Heart right ventricle (tissue), 16 donors: ENCODE measurements around the gene TEX36. TPM values are rescaled to one million over a fixed set of nuclear protein-coding genes. Genes with fewer than 3 reads are reported as not detected.
A peak's percentile ranks its signal among the peaks of the same experiment; 100 is the strongest.

ENCODE experiments used
- ATAC-seq, 8 donors: fragments of 200-7000 bp; cut with Tn5 transposase; one replicate each; pipeline ENCODE4 v1.9.1; 2020; ENCODE audit warnings: mild to moderate bottlenecking in 8 of 8, moderate library complexity in 8 of 8, moderate number of reproducible peaks in 1 of 8
- DNase-seq, 2 donors: peaks; one replicate each; pipeline ENCODE4 v3.0.0-alpha.2; 2020
- H3K27ac ChIP-seq, 10 donors: fragments of 200-600 bp; sonication (generic) in 2 of 10; one replicate each; pipeline versions ENCODE4 v1.5.0 to v1.8.0; 2020 to 2022; ENCODE audit warnings: mild to moderate bottlenecking in 3 of 10
- H3K27me3 ChIP-seq, 7 donors: fragments of 200-600 bp; one replicate each; pipeline ENCODE4 v1.8.0; 2021 to 2022; ENCODE audit warnings: mild to moderate bottlenecking in 2 of 7
- H3K36me3 ChIP-seq, 9 donors: fragments of 200-600 bp; sonication (generic) in 1 of 9; one replicate each; pipeline versions ENCODE4 v1.5.0 to v1.8.0; 2020 to 2022; ENCODE audit warnings: mild to moderate bottlenecking in 2 of 9
- H3K4me1 ChIP-seq, 9 donors: fragments of 200-600 bp; sonication (generic) in 1 of 9; one replicate each; pipeline versions ENCODE4 v1.5.0 to v1.8.0; 2020 to 2022; ENCODE audit warnings: mild to moderate bottlenecking in 4 of 9
- H3K4me3 ChIP-seq, 10 donors: fragments of 200-600 bp; sonication (generic) in 2 of 10; one replicate each; pipeline versions ENCODE4 v1.5.0 to v1.8.0; 2020 to 2022; ENCODE audit warnings: mild to moderate bottlenecking in 7 of 10, moderate library complexity in 2 of 10
- H3K9me3 ChIP-seq, 11 donors: fragments of 200-600 bp in 10 of 11; sonication (generic) in 2 of 11; one replicate each; pipeline versions ENCODE4 v1.5.0 to v1.8.0; 2013 to 2022; ENCODE audit warnings: mild to moderate bottlenecking in 2 of 11, control low read depth in 1 of 11, moderate library complexity in 1 of 11
- WGBS, 2 donors: extraction: QIAGEN DNeasy Blood & Tissue Kit; methylation state at CpG; one replicate each; pipeline ENCODE4 v1.1.7; 2013; ENCODE audit warnings: inconsistent platforms in 1 of 2; 5-methylcytosine and 5-hydroxymethylcytosine counted together
- intact Hi-C, 10 donors: fragments of 100-400 bp; cut with DNase I; formaldehyde crosslinking; loops; one replicate each; pipeline versions ENCODE4 v1.11.1 to v1.14.2; 2022
- polyA plus RNA-seq, 2 donors: library from polyadenylated mRNA; stranded (reverse); fragments of 200-250 nt; gene quantifications; one replicate each; pipeline ENCODE4 v1.2.3, GENCODE V29; 2013
- total RNA-seq, 10 donors: library from RNA; stranded (reverse); fragmentation: NEBNext Ultra II Directional in 3 of 10; extraction: Animal tissue kit (Norgen Biotek cat#: 25700) in 3 of 10; gene quantifications; one replicate each; pipeline versions ENCODE4 v1.2.1 to v1.2.4, GENCODE V29; 2021 to 2023
- TF ChIP-seq, protein P1 (sequence below), 9 donors: fragments of 200-600 bp; sonication (generic) in 2 of 9; IDR thresholded peaks; one replicate each; pipeline versions ENCODE4 v1.5.0 to v1.8.0; 2021 to 2022; ENCODE audit warnings: antibody characterized with exemption in 9 of 9, mild to moderate bottlenecking in 5 of 9, moderate library complexity in 1 of 9
- donor health status: Arrhythmogenic right ventricular cardiomyopathy.
- donor health status: ischemic (EF 13 %, LVEDD 7.1; RV severe dilation, severe dysfunction).
- donor health status: healthy with polysubstance abuse.
- donor health status: DM: no; HTN: yes; CAD: no.
- donor health status: DM: no; HTN: no; CAD: no.
- donor health status: ischemic (EF 25% LVEDD 6.9; RV normal size, moderate dysfunction).
- donor health status: ischemic (EF 25% LVEDD 5.7; RV mildly dilated, moderate dysfunction).
- donor health status: healthy.
- donor health status: DM: yes; HTN: yes; CAD: no.
- donor health status: Ischemic cardiomyopathy.
- donor health status: ischemic (EF 35%, LVEDD 5.7; RV mildly dilated, moderate dysfunction).
- donor health status: nonischemic (EF 11% LVEDD 7.7; RV severe dilation, severe dysfunction).
- donor health status: DM: yes; HTN: yes; CAD: no.
- donor health status: PGD.
- donor health status: ischemic (EF 29% LVEDD 5.4; RV normal size, mild dysfunction).
- donor health status: nonischemic (EF 23%, LVEDD 6.1; RV moderate dilation, normal function).

The TEX36 gene
- total and polyA plus RNA-seq, 12 donors: not detected

GRCh38 chr10:125711110-125711750, 28.3 kb upstream of the TEX36 start:
- Histone ChIP-seq H3K36me3 (no peaks in the 10 kb centered on the region), H3K4me3 (no peak overlapping the region), H3K27ac (no peak overlapping the region), H3K9me3 (peaks cover 0 to 35% (median 0%) of the 10 kb centered on the region in 11 donors), H3K4me1 (peaks cover 0 to 13% (median 0%) of the 10 kb centered on the region in 9 donors), H3K27me3 (no peaks in the 10 kb centered on the region)
- intact Hi-C loops: loop anchor here in 1 of 10 donors (10.0 kb wide), 1 partner anchor 796 kb away; no protein-coding TSS in a partner anchor
- ATAC-seq (no peak), DNase-seq (no peak)
- TF ChIP-seq, protein P1, sequence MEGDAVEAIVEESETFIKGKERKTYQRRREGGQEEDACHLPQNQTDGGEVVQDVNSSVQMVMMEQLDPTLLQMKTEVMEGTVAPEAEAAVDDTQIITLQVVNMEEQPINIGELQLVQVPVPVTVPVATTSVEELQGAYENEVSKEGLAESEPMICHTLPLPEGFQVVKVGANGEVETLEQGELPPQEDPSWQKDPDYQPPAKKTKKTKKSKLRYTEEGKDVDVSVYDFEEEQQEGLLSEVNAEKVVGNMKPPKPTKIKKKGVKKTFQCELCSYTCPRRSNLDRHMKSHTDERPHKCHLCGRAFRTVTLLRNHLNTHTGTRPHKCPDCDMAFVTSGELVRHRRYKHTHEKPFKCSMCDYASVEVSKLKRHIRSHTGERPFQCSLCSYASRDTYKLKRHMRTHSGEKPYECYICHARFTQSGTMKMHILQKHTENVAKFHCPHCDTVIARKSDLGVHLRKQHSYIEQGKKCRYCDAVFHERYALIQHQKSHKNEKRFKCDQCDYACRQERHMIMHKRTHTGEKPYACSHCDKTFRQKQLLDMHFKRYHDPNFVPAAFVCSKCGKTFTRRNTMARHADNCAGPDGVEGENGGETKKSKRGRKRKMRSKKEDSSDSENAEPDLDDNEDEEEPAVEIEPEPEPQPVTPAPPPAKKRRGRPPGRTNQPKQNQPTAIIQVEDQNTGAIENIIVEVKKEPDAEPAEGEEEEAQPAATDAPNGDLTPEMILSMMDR (IDR thresholded peaks at IDR 0.05): no peak
- WGBS, 2 donors: 87 to 90% methylated on average over 3 of the region's 3 CpGs

GRCh38 chr10:125709553-125710474, 26.9 kb upstream of the TEX36 start:
- Histone ChIP-seq H3K36me3 (no peaks in the 10 kb centered on the region), H3K4me1 (peaks cover 0 to 13% (median 0%) of the 10 kb centered on the region in 9 donors), H3K27ac (peak overlapping the region in 2 of 10 donors; percentile 3 to 22), H3K4me3 (peak overlapping the region in 3 of 10 donors; percentile 8 to 17 (median 14)), H3K27me3 (no peaks in the 10 kb centered on the region), H3K9me3 (peaks cover 0 to 26% (median 0%) of the 10 kb centered on the region in 11 donors)
- WGBS, 2 donors: 30 to 38% methylated on average over 12 of the region's 12 CpGs
- TF ChIP-seq, protein P1 (IDR thresholded peaks at IDR 0.05): no peak
- ATAC-seq (peak in 3 of 8 donors; percentile 24 to 62 (median 56)), DNase-seq (no peak)
- intact Hi-C loops: loop anchor here in 1 of 10 donors (10.0 kb wide), 1 partner anchor 795 kb away; no protein-coding TSS in a partner anchor

GRCh38 chr10:125708971-125709503, 26.1 kb upstream of the TEX36 start:
- TF ChIP-seq, protein P1 (IDR thresholded peaks at IDR 0.05): no peak
- intact Hi-C loops: no loop called here
- Histone ChIP-seq H3K27ac (no peak overlapping the region), H3K27me3 (no peaks in the 10 kb centered on the region), H3K9me3 (peaks cover 0 to 24% (median 0%) of the 10 kb centered on the region in 11 donors), H3K4me3 (no peak overlapping the region), H3K36me3 (no peaks in the 10 kb centered on the region), H3K4me1 (peaks cover 0 to 13% (median 0%) of the 10 kb centered on the region in 9 donors)
- no peak for DNase-seq
- no peak for ATAC-seq
- WGBS, 2 donors: 74 to 76% methylated on average over 5 of the region's 5 CpGs
